ENCODE measurements around the gene ZDHHC24.
"Not testable (repeated sequence)": the region's sequence is repeated elsewhere in the genome, so short reads cannot be mapped to it uniquely, and the experiment has no call there.

DNA sequence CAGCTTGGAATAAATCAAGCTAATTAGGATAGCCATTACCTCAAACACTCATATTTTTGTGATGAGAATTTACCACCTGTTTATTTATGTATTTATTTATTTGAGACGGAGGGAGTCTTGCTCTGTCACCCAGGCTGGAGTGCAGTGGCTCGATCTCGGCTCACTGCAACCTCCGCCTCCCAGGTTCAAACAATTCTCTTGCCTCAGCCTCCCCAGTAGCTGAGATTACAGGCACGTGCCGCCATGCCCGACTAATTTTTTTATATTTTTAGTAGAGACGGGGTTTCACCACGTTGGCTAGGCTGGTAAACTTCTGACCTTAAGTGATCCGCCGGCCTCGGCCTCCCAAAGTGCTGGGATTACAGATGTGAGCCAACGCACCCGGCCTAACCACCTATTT is 896 bp downstream of the ZDHHC24 start:
- TF ChIP-seq CTCF (conservative IDR thresholded peaks at IDR 0.05 in 1 of 2, IDR thresholded peaks at IDR 0.05 in 1 of 2; ENCODE audit: low read depth in 1 of 2, low read length in 2 of 2); EZH2 (IDR thresholded peaks at IDR 0.05; ENCODE audit: low read length, missing control alignments): not testable (repeated sequence)

Measured in fibroblast of lung (primary cell).